ENCODE results near the gene MINPP1. TPM values are rescaled to one million over a fixed set of nuclear protein-coding genes. Genes with fewer than 3 reads are reported as not detected.

MINPP1 gene
- total RNA-seq, 1 donor from 2014 or later: 18.9 TPM

- Mint-ChIP-seq H3K27ac (ENCODE audit: unreplicated experiment) (no peak overlapping the region), H3K9me3 (ENCODE audit: low read depth) (no peaks in the 10 kb centered on the region), H3K36me3 (ENCODE audit: low read depth) (no peaks in the 10 kb centered on the region), H3K4me3 (ENCODE audit: unreplicated experiment) (no peak overlapping the region), H3K27me3 (ENCODE audit: low read depth) (peaks cover 11% of the 10 kb centered on the region), H3K4me1 (ENCODE audit: low read depth) (peaks cover 11% of the 10 kb centered on the region)
- TF ChIP-seq CTCF (IDR thresholded peaks at IDR 0.05): no peak
- no peak for DNase-seq (ENCODE audit: low spot score)
These were observed 4.0 kb upstream of the MINPP1 start for GRCh38 chr10:87500646-87501048.

DNA sequence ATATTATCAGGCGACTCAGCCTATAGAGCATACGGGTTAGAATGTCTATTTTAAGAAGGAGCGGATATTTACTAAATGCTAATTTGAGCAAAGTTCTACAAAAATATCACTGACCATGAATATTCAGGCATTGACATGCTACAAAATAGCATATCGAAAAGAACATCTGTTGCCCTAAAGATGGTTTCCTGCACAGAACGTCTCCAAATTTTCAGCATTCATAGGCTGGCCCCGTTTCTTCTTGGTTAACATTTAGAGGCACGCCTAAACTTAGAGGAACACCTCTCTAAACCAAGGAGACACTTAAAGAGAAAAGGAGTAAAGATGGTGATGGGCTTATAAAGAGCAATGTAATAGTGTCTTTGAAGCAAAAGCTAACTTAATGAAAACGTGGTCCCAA is 1.3 kb upstream of the MINPP1 start:
- Mint-ChIP-seq H3K36me3 (ENCODE audit: low read depth) (no peaks in the 10 kb centered on the region), H3K9me3 (ENCODE audit: low read depth) (no peaks in the 10 kb centered on the region), H3K4me1 (ENCODE audit: low read depth) (peaks cover 26% of the 10 kb centered on the region), H3K27me3 (ENCODE audit: low read depth) (no peaks in the 10 kb centered on the region), H3K27ac (ENCODE audit: unreplicated experiment) (no peak overlapping the region), H3K4me3 (ENCODE audit: unreplicated experiment) (no peak overlapping the region)
- no peak for DNase-seq (ENCODE audit: low spot score)
- TF ChIP-seq CTCF (IDR thresholded peaks at IDR 0.05): no peak

- DNase-seq (ENCODE audit: low spot score): no peak
- no peaks in the 10 kb centered on the region for H3K27me3 Mint-ChIP-seq (ENCODE audit: low read depth)
- peaks cover 26% of the 10 kb centered on the region for H3K4me1 Mint-ChIP-seq (ENCODE audit: low read depth)
- H3K4me3 Mint-ChIP-seq (ENCODE audit: unreplicated experiment): peak overlapping the region; percentile 90
- H3K9me3 Mint-ChIP-seq (ENCODE audit: low read depth): no peaks in the 10 kb centered on the region
- peaks cover 2% of the 10 kb centered on the region for H3K36me3 Mint-ChIP-seq (ENCODE audit: low read depth)
- H3K27ac Mint-ChIP-seq (ENCODE audit: unreplicated experiment): peak overlapping the region; percentile 93
- TF ChIP-seq CTCF (IDR thresholded peaks at IDR 0.05): no peak
These were observed 807 bp upstream of the MINPP1 start for GRCh38 chr10:87503886-87504285.

DNA sequence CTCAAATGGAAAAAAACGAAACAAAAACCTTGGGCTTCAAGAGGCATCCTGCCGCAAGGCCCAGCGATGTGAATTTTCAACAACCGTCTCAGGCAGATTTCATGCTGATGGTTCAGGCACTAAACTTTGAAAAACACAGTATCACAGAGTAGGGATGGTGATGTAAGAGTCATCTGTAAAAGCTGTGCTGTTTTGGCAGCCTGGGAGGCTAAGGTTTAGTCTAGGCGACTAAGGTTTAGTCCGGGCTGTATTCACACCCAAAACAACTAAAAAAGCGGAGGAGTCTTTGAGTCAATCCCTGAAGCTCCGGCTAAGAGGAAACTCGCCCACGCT is 420 bp upstream of the MINPP1 start:
- TF ChIP-seq CTCF (IDR thresholded peaks at IDR 0.05): no peak
- H3K4me1 Mint-ChIP-seq (ENCODE audit: low read depth): peaks cover 26% of the 10 kb centered on the region
- peak overlapping the region; percentile 93 for H3K27ac Mint-ChIP-seq (ENCODE audit: unreplicated experiment)
- peaks cover 3% of the 10 kb centered on the region for H3K36me3 Mint-ChIP-seq (ENCODE audit: low read depth)
- no peaks in the 10 kb centered on the region for H3K9me3 Mint-ChIP-seq (ENCODE audit: low read depth)
- H3K27me3 Mint-ChIP-seq (ENCODE audit: low read depth): no peaks in the 10 kb centered on the region
- peak overlapping the region; percentile 90 for H3K4me3 Mint-ChIP-seq (ENCODE audit: unreplicated experiment)
- no peak for DNase-seq (ENCODE audit: low spot score)

GRCh38 chr10:87505366-87506111 is 846 bp downstream of the MINPP1 start:
- H3K9me3 Mint-ChIP-seq (ENCODE audit: low read depth): no peaks in the 10 kb centered on the region
- H3K4me1 Mint-ChIP-seq (ENCODE audit: low read depth): peaks cover 26% of the 10 kb centered on the region
- H3K4me3 Mint-ChIP-seq (ENCODE audit: unreplicated experiment): peak overlapping the region; percentile 90
- H3K27me3 Mint-ChIP-seq (ENCODE audit: low read depth): no peaks in the 10 kb centered on the region
- H3K36me3 Mint-ChIP-seq (ENCODE audit: low read depth): peaks cover 6% of the 10 kb centered on the region
- TF ChIP-seq CTCF (IDR thresholded peaks at IDR 0.05): peak; percentile 81
- H3K27ac Mint-ChIP-seq (ENCODE audit: unreplicated experiment): peak overlapping the region; percentile 86
- DNase-seq (ENCODE audit: low spot score): peak; percentile 79

Data from chondrocyte (in vitro differentiated cells).